DMS153 treated with DMSO at 0.1 percent for 48 hours (cell line): ENCODE results near the gene PIAS1.
A peak's percentile ranks its signal among the peaks of the same experiment; 100 is the strongest.
"Not testable (repeated sequence)": the region's sequence is repeated elsewhere in the genome, so short reads cannot be mapped to it uniquely, and the experiment has no call there.

ENCODE experiments used
- DNase-seq: peaks from one replicate; lab custom pipeline; 2025; ENCODE audit not compliant: unreplicated experiment; lab: John Stamatoyannopoulos, UW

The PIAS1 gene

GRCh38 chr15:68201153-68201878, 147.2 kb downstream of the PIAS1 start:
- DNase-seq = no peak

- DNase-seq = no peak
Observed at GRCh38 chr15:68201879-68202261, 147.8 kb downstream of the PIAS1 start.

DNA sequence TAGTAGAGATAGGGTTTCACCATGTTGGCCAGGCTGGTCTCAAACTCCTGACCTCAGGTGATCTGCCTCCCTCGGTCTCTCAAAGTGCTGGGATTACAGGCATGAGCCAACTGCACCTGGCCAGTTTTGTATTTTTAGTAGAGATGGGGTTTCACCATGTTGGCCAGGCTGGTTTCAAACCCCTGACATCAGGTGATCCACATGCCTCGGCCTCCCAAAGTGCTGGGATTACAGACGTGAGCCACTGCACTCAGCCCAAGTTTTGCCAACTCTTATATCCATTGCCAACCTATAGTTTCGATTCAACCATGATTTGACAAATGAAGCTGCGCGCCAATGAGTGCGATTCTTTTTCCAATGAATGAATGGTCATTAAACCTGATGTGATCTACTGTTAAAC, 148.9 kb downstream of the PIAS1 start:
- DNase-seq = not testable (repeated sequence)

DNA sequence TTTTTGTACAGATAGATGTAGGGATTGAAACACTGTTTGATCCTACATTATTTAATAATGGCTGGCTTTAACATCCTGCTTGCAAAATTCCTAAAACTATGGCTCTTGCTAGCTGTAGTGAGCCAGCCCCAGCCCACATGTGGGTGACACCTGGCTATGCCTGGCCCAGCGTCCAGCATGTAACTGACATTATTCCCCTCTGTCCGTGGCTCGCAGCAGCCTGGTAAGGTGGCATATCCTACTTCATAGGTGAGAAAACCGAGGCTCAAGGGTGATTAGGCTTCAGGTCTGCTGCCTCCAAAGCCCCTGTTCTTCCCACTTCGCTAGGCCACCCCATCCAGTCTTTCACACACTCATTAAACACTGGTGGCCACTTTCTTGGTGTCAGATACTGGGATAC, 149.4 kb downstream of the PIAS1 start:
- no peak for DNase-seq

DNA sequence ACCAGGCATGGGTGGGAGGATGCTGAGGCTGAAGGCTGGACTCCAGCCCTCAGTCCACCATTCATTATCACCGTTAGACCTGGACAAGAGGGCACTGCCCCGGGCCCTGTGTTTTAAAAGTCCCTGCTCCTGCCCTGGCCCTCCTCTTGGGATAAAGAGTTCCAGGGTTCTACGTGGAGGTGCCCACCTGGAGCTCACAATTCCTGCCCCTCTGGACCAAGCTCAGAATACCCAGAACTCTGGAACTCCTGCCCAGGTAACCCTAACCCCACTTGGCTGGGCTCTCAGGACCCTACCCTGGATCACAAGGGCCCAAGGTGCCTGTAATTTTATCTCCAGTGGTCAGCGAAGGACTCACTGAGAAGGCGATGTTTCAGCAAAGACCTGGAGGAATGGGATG, 149.8 kb downstream of the PIAS1 start:
- DNase-seq = no peak

GRCh38 chr15:68204361-68204760, 150.2 kb downstream of the PIAS1 start:
- no peak for DNase-seq

DNA sequence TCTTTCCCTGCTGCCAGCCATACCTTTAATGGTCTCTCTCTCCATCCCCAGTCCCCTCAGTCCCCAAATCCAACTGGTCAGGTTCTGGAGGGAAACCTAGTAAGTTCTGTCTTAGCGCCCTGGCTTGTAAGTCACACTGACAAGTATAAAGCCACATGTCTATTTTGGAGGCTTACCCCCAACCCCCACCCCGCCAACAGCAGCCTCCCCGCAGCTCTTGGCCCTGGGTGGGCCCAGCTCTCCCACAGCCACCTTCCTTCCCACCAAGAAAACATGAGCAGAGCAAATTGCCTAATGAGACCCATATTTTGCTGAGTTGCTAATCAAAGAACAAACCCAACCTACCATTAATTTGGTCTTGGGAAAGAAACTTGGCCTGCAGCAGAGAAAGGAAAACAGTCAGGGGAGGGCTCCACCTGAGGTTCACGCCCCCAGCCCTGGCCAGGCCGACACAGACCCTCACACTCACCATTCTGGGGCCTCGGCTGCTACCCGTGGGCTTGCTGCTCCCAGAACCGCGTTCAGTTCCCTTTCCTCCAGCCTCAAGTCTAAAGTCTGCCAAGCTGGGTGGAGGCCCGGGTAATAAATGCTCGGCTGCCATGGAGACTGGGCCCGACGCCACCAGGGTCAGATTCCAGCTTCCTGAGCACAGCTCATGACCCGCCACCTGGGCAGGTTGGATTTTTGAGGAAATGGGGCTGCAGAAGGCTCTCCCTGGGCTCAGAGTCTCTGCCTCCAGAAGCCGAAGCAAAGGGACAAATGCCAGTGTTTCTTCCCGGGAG, 150.9 kb downstream of the PIAS1 start, which contains the start of gene CALML4:
CALML4 (minus strand) TSS at position 557 of the 782 bp plus-strand sequence; CDS start at position 472, 85 bp downstream.
- DNase-seq = peak; percentile 31

DNA sequence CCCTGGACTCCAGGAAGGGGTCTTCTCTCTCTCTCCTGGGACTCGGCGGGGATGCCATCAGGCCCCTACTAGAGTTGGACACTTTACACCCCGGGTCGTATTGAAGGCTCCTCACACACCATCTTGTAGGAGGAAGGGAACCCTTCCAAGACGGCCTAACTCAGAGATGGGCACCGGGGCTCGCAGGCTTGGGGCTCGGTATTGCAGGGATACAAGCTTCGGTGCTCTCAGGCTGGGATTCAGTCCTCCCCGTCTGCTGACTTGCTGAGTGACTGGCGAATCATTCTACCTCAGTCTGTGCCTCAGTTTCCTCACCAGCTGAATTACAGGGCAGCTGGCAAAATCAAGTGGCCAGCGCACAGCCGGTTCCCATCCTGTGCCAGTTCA, 151.4 kb downstream of the PIAS1 start:
- DNase-seq = no peak

DNA sequence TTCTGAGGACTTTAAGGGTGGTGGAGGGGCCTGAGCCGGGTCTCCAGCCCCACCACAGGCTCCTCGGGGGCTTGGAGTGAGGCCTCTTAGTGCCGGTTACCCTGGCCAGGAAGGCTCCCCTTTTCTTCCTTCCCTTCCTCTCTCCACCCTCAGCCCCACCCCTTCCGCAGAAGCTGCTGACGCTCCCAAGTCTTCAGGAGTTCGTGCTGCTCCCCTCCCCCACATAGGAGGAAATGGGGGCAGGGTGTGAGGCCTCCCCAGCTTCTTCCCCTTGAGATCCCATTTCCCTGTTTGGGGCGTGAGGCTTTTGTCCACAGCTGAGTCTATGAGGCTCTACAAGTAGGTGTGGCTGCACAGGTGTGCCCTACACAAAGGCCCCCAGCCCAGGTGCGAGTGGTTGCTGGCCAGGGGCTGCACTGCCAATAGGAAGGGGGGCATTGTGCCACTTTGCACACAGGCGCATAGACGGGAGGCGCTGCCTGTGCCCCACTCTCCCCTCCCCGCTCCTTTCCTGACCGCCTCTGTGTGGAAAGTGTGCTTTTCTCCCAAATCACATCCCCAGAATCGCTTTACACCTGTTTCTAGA, 151.9 kb downstream of the PIAS1 start:
- no peak for DNase-seq

- DNase-seq = no peak
Observed at GRCh38 chr15:68206711-68207151, 152.6 kb downstream of the PIAS1 start.

GRCh38 chr15:68207176-68207935, 153.2 kb downstream of the PIAS1 start:
- no peak for DNase-seq

- no peak for DNase-seq
Observed at GRCh38 chr15:68208136-68208535, 154.0 kb downstream of the PIAS1 start.

- no peak for DNase-seq
Observed at GRCh38 chr15:68208636-68209240, 154.6 kb downstream of the PIAS1 start.

GRCh38 chr15:68209272-68209671, 155.2 kb downstream of the PIAS1 start:
- no peak for DNase-seq

DNA sequence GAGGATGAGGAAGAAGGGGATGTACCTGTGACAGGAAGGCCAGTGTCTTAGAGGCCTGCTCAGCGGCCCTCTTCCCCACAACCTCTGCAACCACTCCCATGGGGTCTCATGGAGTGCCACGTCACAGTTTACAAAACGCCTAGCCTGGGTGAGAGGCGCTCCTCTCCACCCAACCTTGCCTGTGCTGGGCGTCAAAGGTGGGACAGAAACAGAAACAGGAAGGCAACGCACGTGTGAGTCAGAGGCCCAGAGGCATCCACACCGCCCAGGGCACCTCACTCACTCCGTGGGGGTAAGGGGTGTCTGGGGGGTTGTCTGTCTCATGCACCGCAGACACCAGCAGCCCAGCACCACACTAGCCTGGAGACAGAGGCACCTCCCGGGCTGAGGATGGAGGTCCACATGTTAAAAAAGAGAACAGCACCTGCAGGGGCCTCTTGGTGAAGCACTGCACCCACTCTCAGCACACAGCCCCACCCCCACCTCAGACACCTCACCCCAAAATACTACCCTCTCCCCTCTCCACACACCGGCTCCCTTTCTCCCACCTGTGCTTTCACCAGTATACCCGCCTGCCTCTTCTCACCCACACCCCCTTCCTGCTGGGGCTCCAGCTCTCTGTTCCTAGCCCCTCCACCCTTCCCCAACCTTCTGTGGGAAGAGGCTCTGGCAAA, 155.8 kb downstream of the PIAS1 start:
- DNase-seq = no peak

DNA sequence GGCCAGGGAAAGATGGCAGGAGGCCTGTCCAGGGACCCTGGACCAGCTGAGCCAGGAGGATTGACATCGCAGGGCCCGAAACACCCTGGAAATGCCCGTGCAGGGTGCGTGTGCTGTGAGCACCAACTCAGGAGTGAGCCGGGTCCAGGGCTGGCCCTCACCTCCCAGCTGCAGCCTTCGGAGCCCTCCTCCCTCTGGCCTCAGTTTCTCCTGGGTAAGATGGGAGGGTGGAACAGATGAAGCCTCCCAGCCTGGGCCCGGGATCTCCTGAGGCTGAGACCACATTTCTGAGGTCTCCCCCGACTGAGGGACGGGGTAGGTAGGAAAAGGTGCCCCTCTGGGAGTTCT, 156.3 kb downstream of the PIAS1 start:
- no peak for DNase-seq

- DNase-seq = no peak
Observed at GRCh38 chr15:68210821-68211655, 156.9 kb downstream of the PIAS1 start.

GRCh38 chr15:68211656-68212320, 157.7 kb downstream of the PIAS1 start:
- no peak for DNase-seq

DNA sequence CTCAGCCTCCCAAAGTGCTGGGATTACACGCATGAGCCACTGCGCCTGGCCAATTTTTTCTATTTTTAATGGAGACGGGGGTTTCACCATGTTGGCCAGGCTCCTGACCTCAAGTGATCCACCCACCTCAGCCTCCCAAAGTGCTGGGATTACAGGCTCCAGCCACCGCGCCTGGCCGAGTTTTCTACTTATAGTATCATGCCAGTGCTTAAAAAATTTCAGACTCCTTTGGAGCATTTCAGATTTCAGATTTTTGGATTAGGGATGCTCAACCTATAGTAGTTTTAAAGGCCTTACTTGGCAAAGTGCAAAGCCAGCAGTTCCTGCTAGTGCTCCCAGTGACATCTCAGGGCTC, 159.4 kb downstream of the PIAS1 start:
- not testable (repeated sequence) for DNase-seq
